Effector memory CD4-positive, alpha-beta T cell (primary cell): ENCODE data around the gene ANO10.

Source experiments
- DNase-seq, 3 donors: peaks; one replicate each; pipeline ENCODE4 v3.0.0-alpha.2; 2020
- H3K27ac ChIP-seq: 2 replicates; pipeline ENCODE4 v1.7.0; 2013; ENCODE audit warnings: mild to moderate bottlenecking, low read length, moderate library complexity; ENCODE audit not compliant: insufficient read depth, poor library complexity, severe bottlenecking
- H3K27me3 ChIP-seq: replicated peaks from 2 replicates; pipeline ENCODE4 v1.7.0; 2013; ENCODE audit warnings: mild to moderate bottlenecking, low read length; ENCODE audit not compliant: insufficient read depth, control insufficient read depth, poor library complexity, severe bottlenecking
- H3K36me3 ChIP-seq: 2 replicates; pipeline ENCODE4 v1.7.0; 2013; ENCODE audit warnings: mild to moderate bottlenecking, low read length, moderate library complexity; ENCODE audit not compliant: control insufficient read depth, insufficient read depth
- H3K4me1 ChIP-seq: 2 replicates; pipeline ENCODE4 v1.7.0; 2013; ENCODE audit warnings: low read length, mild to moderate bottlenecking; ENCODE audit not compliant: control insufficient read depth, insufficient read depth, poor library complexity, severe bottlenecking
- H3K4me3 ChIP-seq: 2 replicates; pipeline ENCODE4 v1.7.0; 2013; ENCODE audit warnings: low read length, low read depth, mild to moderate bottlenecking; ENCODE audit not compliant: insufficient read depth, poor library complexity, severe bottlenecking
- H3K9me3 ChIP-seq: 2 replicates; pipeline ENCODE4 v1.7.0; 2013; ENCODE audit warnings: mild to moderate bottlenecking, low read length, moderate library complexity; ENCODE audit not compliant: control insufficient read depth

Gene ANO10

DNA sequence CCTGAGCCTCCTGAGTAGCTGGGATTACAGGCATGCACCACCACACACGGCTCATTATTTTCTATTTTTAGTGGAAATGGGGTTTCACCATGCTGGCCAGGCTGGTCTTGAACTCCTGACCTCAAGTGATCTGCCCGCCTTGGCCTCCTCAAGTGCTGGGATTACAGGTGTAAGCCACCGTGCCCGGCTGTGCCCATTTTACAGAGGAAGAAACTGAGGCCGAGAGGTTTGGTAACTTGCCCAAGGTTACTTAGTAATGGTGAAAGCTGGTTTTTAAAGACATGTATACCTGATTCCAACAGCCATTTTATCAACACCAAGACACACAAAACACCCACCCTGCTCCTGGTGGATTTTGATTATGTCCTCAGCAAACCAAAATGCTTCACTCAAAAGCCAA, 206.7 kb downstream of the ANO10 start:
- no peaks in the 10 kb centered on the region for H3K9me3 ChIP-seq
- no peak overlapping the region for H3K27ac ChIP-seq
- H3K4me3 ChIP-seq: no peak overlapping the region
- H3K4me1 ChIP-seq: no peaks in the 10 kb centered on the region
- no peak for DNase-seq
- no peaks in the 10 kb centered on the region for H3K27me3 ChIP-seq
- H3K36me3 ChIP-seq: no peaks in the 10 kb centered on the region

DNA sequence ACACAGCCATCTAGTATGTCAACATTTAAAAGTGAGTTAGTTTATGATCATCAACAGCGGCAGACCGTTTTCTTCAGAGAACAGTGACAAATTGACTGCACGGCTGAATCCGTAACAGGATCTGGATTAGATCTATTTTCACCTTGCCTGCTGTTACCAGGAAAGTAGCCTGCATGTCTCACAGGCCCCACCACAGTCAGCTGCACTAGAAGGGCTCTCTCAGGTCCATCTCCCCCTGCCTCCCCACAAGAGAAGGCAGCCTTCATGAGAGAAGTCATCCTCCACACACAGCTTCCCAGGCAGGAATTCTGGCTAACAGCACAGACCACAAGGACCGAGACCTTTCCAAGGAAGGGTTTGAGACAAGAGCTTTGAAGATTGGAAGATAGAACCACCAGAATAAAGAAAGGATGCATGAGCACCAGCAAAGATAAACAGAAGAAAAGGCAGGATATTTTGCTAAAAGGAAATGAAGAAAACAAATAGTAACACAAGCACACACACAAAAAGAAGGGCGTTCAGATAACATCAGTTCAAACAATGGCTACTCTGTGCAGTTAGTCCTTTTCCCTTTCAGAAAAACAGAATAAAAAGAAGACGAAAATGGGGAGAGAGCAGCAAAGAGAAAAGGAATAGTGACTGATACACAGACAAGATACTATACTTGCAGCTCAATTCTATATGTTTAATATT, 208.0 kb downstream of the ANO10 start:
- Histone ChIP-seq H3K27me3 (no peaks in the 10 kb centered on the region), H3K27ac (no peak overlapping the region), H3K36me3 (no peaks in the 10 kb centered on the region), H3K4me3 (no peak overlapping the region), H3K4me1 (no peaks in the 10 kb centered on the region), H3K9me3 (no peaks in the 10 kb centered on the region)
- no peak for DNase-seq

DNA sequence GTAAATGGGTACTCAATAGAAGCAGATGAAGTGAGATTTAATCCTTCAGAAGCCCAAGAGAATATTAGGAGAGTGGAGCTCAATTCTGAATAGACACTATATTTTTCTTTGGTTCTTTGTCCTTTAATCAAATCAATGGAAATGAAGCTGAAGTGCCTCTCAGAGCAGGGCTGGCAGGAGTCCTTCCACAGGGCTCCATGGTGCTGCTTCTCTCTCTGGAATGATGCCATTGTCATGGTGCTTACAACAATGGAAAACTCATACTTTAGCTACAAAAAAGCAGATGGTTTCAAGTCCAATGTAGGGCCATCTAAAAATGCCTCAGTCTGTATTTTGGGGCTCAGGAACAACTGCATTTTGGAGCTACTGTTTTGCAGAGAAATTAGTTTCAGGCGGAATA, 210.4 kb downstream of the ANO10 start:
- no peak overlapping the region for H3K4me3 ChIP-seq
- DNase-seq: no peak
- H3K9me3 ChIP-seq: no peaks in the 10 kb centered on the region
- no peak overlapping the region for H3K27ac ChIP-seq
- no peaks in the 10 kb centered on the region for H3K36me3 ChIP-seq
- H3K4me1 ChIP-seq: no peaks in the 10 kb centered on the region
- no peaks in the 10 kb centered on the region for H3K27me3 ChIP-seq

DNA sequence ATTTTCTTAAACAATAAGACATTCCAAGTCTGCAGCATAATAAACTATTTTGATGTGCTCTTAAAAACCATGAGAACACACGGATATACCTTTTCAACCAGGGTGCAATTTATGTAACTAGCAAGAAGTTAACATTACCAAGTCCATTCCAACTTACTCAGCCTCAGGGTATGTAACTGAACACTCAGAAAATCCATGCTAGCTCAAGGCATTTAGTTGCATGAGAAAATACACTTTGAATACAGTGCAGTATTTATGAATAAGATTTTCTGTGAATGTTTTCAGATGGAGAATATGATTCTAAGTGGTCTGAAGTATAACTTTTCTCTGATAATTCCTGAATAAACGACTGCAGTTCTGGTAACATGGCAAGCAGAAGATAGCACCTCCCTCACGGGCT, 211.2 kb downstream of the ANO10 start:
- H3K4me1 ChIP-seq: no peaks in the 10 kb centered on the region
- no peaks in the 10 kb centered on the region for H3K27me3 ChIP-seq
- no peak overlapping the region for H3K27ac ChIP-seq
- H3K36me3 ChIP-seq: no peaks in the 10 kb centered on the region
- no peak overlapping the region for H3K4me3 ChIP-seq
- DNase-seq: no peak
- no peaks in the 10 kb centered on the region for H3K9me3 ChIP-seq

DNA sequence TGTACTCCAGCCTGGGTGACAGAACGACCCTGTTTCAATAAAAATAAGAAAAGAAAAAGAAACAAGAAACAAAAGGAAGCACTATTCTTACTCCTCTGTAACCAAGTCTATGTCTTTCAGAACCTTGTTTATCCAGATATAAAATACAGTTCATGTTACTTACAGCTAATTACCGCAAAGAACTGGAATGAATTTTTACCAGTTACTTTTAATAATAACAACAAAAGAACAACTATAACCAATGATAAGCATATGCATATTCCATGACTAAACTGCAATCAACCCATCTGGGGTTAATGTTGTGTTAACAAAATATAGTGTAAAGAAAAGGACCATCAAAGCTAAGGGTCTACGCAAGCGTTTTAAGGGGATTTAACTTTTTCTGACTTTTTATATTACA, 212.3 kb downstream of the ANO10 start:
- no peaks in the 10 kb centered on the region for H3K36me3 ChIP-seq
- no peaks in the 10 kb centered on the region for H3K9me3 ChIP-seq
- no peaks in the 10 kb centered on the region for H3K4me1 ChIP-seq
- no peak overlapping the region for H3K27ac ChIP-seq
- no peaks in the 10 kb centered on the region for H3K27me3 ChIP-seq
- no peak for DNase-seq
- no peak overlapping the region for H3K4me3 ChIP-seq

DNA sequence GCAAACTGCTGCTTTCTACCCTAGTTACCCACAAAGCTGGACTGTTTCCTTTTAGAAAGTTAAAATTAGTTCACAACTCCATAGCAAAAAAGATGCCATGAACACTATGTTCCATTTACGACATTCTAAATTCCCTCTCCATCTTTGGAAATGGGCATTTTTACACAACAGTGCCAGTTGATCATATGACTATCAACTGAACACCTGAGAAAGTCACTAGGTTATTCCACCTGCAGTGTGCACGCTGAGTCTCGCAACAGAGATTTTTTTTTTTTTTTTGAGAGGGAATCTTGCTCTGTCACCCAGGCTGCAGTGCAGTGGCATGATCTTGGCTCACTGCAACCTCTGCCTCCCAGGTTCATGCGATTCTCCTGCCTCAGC, 215.2 kb downstream of the ANO10 start:
- Histone ChIP-seq H3K27ac (no peak overlapping the region), H3K36me3 (no peaks in the 10 kb centered on the region), H3K4me3 (no peak overlapping the region), H3K4me1 (no peaks in the 10 kb centered on the region), H3K27me3 (no peaks in the 10 kb centered on the region), H3K9me3 (no peaks in the 10 kb centered on the region)
- no peak for DNase-seq

DNA sequence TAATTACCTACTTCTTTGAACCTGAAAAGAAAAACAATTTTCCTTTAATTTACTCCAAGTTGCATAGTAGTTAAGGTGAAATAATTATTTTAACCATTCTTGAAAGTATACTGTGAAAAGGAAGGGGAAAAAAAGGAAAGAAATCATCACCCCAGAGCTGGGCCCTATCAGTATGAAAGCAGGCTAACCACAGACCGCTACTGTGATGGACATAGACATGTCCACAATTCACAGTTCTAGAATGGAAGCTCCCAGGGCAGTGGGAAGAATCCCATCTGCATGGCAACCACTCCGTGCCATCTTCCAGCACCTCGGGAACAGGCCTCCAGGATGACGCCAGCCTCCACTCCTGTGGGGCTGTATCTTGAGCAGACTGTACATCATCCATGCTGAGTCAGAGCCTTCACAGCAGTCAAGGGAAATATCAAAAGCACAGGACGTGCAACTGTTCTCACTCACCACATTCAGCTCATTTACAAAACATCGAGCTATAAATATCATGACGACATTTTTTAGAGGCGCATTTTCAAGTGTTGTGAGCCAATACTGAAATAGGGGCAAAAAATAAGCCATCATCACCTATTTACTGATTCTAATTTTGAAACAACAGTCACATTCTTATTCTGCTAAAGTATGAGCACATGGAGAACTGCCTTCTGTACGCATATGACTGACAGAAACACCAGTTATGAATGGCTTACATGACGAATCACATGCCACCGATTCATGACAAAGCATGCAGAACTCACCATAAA, 215.7 kb downstream of the ANO10 start:
- no peak for DNase-seq
- Histone ChIP-seq H3K4me3 (no peak overlapping the region), H3K4me1 (no peaks in the 10 kb centered on the region), H3K27ac (no peak overlapping the region), H3K36me3 (no peaks in the 10 kb centered on the region), H3K9me3 (no peaks in the 10 kb centered on the region), H3K27me3 (no peaks in the 10 kb centered on the region)

DNA sequence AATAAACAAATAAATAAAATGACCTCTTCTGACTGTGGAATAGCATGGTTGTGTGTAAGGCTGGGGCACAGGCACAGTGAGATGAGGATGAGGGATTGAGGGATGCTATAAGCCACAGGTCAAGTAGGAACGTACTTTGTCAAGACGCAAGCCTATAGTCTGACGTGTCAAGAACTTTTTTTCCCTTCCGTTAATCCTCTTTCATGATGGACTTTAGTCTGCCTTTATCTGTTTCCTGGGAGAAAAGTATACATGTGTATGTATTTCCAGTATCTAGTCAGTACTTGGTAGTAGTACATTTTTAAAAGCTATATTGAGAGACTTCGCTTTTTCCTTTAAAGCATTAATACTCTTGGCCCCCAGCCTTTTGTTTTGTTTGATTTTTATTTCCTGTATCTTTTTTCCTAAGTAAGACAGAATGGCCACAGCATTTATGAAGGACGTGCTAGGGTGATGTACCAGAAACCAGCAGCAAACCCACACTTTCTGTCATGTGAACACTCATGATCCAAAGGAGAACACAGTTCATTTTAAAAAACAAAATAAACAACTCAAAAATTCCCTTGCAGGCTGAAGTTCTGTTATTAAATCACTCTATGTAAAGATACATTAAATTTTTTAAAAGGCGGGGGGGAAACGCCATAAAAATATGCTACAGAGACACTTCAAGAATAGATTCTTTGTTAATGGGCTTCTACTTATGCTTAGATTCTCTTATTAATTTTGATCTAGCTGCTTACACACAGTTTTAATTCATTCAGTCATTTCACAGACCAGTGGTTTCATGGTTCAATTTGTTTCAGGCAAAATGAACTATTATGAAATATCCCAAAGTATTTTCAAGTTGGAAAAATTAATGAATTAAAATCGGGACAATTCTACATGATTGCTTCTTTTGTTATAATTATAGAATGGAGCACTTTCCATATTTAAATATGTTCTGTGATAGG, 220.8 kb downstream of the ANO10 start:
- H3K4me3 ChIP-seq: no peak overlapping the region
- no peaks in the 10 kb centered on the region for H3K9me3 ChIP-seq
- H3K4me1 ChIP-seq: no peaks in the 10 kb centered on the region
- H3K27ac ChIP-seq: no peak overlapping the region
- no peak for DNase-seq
- H3K27me3 ChIP-seq: no peaks in the 10 kb centered on the region
- H3K36me3 ChIP-seq: no peaks in the 10 kb centered on the region

DNA sequence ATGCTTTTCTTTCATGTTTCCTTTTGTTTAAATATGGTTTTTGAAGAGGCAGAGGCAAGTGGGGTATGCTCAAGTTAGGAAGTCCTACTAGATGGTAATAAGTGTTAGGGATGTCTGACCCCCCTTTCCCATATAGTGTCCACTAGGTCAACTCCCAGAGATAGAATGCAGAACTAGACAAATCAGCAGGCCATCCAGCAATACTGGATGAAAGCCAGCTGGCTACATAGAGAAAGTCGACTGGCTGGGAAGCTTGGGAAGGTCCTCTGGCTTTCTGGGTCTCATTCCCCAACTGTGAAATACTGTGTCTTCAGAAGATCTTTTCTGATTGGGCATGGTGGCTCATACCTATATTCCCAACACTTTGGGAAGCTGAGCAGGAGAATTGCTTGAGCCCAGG, 221.6 kb downstream of the ANO10 start:
- no peaks in the 10 kb centered on the region for H3K9me3 ChIP-seq
- no peaks in the 10 kb centered on the region for H3K36me3 ChIP-seq
- H3K27me3 ChIP-seq: no peaks in the 10 kb centered on the region
- no peak overlapping the region for H3K4me3 ChIP-seq
- no peaks in the 10 kb centered on the region for H3K4me1 ChIP-seq
- no peak for DNase-seq
- H3K27ac ChIP-seq: no peak overlapping the region

DNA sequence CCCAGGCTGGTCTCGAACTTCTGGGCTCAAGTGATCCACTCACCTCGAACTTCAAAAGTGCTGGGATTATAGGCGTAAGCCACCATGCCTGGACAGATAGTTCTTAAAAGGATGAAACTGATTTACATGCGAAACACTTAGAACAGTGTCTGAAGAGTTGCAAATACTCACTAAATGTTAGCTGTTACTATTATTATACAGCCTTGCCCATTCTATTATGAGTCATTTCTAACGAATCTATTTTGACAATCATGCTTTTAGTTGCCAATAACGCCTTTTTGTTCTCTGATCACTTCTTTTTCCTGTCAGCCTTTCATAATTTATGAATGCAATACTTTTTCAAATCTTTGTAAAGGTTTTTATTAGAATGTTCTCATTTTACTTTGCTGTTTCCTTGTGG, 222.8 kb downstream of the ANO10 start:
- H3K36me3 ChIP-seq: no peaks in the 10 kb centered on the region
- no peaks in the 10 kb centered on the region for H3K4me1 ChIP-seq
- no peak overlapping the region for H3K27ac ChIP-seq
- H3K27me3 ChIP-seq: no peaks in the 10 kb centered on the region
- no peaks in the 10 kb centered on the region for H3K9me3 ChIP-seq
- no peak for DNase-seq
- H3K4me3 ChIP-seq: no peak overlapping the region
